Ecto neural progenitor cell (in vitro differentiated cells): ENCODE data around the gene TRPV6.

Experiments used
- DNase-seq: peaks from one replicate; pipeline ENCODE4 v3.0.0-alpha.2; 2018; ENCODE audit warnings: low spot score

TRPV6 gene

DNA sequence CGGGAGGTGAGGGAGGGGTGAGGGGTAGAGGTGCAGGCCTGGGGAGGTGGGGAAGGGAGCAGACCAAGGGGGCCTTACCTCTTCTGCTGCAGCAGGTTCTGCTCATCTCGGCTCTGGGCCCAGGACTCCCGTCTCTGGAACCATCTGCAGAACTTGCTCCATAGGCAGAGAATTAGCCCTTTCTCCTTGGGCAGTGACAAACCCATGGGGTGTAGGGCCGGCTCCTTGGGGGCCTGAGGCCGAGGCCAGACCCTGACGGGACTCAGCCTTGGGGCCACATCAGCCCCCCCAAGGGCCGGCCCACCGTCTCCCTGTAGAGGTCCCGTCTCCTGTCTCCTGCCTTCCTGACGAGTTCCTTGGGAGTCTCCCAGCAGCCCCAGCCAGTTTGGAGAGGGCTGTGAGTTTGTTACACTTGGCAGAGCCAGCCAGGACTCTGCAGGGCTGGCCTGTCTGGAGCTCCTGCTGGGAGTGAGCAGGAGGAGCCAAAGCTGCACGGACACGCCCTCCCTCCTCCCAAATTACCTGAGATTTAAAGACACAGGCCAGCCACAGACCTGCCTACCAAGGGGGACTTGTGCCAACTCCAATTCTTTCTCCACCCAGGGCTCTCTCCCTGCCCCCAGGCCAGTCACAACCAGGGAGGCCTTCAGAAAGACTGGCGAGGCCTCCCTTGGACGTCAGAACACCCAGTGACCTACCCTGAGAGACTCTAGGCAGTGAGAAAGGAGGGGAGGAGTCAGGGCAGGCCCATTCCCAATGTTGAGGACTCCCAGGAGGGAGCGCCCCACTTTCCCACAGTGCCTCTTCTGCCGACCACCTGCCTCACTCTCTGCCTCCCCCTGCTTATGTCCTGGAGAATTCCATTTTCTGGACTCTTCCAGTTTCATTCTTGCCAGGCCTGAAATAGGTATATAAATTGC lies at the start of gene TRPV6:
Gene TRPV6, minus strand, starts transcription at position 435 of the 920 bp plus-strand sequence.
- no peak for DNase-seq

DNA sequence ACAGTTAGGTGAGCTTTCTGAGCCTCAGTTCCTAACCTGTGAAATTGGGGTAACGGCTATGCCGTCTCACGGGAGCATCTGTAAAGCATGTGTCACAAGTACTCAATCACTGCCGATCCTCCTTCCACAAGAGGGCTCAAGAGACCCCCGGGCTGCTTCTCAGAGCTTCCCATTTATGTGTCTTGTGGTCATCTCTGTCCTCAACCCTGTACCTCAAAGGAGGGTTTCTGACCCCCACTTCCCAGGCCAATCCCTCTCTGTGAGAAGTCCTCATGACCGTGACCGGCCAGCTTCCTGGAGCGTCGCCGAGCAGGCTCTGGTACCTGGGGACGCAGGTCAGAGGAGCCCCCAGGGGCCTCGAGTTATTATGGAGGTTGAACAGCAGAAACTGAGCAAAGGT lies 48.5 kb upstream of the TRPV6 start:
- DNase-seq: no peak

DNA sequence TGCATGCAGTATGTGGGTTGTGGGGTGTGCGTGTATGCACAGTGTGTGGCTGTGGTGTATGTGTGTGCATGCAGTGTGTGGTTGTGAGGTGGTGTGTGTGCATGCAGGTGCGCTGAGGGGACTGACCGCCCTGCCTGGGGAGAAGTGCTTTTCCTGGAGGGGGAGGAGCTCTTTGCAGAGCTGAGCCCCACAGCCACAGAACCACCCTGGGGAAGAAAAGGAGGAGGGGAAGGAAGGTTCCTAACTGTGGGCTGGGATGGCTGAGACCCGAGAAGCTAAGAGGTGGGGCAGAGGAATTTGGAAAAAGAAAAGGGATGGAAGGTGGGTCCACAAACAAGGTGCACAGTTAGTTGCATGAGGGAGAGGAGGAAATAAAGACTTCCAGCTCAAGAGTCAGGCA lies 48.1 kb upstream of the TRPV6 start, which contains the start of gene TRPV5:
Gene TRPV5, minus strand, starts transcription at position 123 of the 400 bp plus-strand sequence. CDS start 287 bp downstream, outside the sequence.
- DNase-seq: no peak

DNA sequence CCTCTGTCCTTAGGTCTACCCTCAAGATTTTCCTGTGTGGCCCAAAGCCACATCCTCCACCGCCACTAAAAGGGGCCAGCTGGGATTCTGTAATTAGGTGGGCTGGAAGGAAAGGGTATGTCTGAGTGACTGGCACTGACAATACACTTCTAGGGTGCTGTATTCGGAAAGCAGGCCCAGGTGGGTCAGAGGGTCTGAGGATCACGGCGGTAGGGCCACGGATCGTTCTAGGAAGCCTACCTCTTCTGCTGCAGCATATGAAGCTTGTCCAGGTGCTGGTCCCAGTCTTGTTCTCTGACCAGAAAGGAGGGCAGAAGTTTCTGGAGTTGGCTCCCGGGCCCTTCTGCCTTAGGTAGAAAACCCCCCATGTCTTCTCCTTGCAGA lies 47.5 kb upstream of the TRPV6 start:
- DNase-seq: no peak

DNA sequence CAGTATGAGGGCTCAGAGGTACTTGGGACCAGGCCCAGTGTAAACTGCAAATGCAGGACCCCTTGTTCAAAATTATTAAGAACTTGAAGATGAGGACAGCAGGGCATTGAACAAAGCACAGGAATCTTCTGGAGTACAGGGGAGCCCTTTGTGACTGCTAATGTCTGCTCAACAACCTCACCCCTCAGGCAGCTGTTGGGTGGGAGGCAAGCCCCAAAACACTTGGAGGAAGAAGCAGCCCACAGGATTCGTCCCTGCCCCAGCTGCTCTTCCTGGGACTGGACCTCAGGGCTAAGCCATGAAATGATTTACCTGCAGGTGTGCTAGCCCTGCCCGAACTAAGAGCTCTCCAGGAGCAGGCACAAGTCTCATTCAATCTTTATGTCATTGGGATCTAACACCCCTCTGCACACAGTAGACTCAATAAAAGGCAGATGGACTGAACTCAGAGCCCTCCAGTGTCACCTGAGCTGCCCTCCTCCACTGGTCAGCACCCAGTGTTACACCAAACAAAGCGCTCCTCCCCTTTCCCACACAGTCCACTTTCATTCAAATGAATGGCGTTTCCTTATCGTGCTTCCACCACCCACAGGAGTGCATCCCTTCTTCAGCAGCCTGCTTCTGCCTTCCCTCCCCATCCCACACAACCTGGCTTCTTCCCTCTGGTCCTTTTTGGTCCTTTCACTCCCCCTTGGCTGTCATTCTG lies 47.0 kb upstream of the TRPV6 start:
- no peak for DNase-seq

DNA sequence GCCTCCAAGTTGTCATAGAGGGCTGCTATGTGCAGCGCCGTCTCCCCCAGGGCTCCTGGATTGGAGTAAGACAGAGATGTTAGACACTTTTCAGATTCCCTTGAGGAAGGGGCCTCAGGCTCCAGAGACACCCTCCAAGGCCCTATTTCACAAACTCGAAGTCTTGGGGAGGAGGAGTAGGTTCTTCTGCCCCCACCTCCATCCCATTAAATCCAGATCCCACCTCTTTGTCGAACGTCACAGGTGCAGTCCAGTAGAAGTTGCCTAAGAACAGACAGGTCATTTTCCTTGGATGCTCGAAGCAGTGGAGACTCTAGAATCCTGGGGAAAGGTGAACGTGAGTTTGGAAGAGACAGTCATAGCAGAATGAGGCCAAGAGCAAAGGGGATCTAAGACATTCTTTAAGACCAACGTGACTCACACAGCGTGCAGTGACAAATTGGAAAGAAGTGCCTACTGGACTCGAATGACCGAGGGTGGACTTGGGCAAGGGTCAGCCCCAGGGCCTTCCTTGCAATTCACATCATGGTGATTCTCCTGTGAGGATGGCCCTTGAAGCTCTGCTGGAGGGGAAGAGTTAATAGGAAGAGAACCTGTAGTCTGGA lies 44.7 kb upstream of the TRPV6 start:
- DNase-seq: no peak

DNA sequence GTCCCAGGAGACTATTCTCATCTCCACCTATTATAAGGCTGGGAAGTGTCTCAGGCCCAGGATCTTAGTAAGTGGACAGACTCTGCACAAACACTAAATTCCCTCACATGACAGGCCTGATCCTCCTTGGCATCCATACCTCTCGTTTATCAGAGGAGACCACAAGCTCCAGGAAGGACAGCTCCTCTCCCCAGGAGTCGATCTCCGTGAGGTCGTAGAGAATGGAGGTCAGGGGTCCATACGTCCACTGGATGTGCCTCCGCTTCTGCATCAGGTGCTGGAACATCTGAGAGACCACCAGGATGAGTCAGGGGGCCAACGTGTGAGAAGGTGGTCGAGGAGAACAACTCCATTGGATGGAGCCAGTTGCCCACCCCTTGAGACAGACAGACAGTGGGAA lies 42.4 kb upstream of the TRPV6 start:
- DNase-seq: no peak

DNA sequence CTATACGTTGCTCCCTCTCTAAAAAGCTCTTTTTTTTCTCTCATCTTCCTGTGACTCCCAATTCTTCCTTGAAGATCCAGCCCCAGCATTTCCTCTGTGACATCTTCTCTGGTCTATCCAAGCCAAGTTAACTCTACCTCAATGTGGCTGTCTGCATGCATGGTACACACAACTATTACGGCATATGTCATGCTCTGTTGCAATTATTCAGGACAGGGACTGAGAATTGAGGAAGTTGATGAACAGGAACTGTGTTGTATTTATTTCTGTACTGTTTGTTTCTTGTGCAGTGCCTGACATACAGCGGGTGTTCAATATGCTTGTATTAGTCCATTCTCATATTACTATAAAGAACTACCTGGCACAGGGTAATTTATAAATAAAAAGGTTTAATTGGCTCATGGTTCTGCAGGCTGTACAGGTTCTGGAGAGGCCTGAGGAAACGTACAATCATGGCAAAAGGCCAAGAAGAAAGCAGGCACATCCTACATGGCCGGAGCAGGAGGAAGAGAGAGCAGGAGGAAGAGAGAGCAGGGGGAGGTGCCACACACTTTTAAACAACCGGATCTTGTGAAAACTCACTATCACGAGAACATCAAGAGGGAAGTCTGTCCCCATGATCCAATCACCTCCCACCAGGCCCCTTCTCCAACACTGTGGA lies 41.7 kb upstream of the TRPV6 start:
- DNase-seq: no peak

DNA sequence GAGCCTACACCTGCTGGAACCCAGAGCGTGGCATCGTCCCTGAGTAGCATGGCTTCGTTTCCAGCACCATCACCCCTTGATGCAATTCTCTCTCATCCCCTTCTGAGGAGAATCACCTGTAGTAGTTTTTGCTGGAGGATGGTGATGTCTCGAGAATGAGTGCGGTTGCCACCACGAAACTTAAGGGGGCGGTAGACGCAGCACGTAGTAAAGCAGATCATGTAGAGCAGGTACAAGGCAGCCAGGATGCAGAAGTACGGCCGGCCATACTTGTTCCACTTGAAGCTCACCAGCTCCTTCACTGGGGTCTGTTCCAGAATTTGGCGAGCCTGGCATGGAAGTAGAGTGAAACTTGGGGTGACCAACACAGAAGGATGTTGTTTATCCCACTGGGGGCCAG lies 39.9 kb upstream of the TRPV6 start:
- DNase-seq: peak; percentile 46

DNA sequence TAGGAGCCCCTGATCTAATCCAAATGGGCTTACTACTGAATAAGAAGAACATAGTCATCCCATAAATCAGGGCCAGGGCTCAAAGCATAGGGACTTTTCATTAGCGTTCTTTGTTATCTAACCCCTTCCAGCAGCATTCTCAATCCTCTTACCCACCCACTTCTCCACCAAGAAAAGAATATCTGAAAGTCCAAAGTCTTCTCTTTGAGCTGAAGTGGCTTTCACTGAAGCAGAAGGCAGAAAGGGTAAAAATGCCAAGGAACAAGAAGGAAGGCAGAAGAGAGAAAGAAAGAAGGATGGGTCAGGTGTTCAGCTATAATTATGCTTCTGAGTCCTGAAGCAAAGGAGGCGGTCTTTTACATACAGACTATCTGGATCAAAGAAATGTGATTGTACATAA lies 37.8 kb upstream of the TRPV6 start:
- peak; percentile 7 for DNase-seq

DNA sequence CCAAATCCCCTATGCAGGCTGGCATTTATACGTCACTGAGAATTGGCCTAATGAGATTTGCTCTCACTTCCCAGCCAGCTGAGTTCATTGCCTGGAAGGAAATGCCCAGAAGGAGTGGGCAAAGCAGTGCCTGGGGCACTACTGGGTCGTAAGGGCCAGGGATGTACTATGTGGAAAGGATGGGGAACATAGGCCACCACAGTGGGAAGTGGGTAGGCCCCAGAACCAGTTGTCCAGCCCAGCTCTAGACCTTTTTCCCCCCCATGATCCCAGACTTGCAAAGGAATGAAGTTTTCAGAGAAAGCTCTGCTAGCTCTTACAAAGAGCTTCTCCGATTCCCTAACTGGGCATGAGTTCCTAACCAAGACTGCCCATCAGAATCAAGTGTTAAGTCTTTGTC lies 34.1 kb upstream of the TRPV6 start:
- no peak for DNase-seq

DNA sequence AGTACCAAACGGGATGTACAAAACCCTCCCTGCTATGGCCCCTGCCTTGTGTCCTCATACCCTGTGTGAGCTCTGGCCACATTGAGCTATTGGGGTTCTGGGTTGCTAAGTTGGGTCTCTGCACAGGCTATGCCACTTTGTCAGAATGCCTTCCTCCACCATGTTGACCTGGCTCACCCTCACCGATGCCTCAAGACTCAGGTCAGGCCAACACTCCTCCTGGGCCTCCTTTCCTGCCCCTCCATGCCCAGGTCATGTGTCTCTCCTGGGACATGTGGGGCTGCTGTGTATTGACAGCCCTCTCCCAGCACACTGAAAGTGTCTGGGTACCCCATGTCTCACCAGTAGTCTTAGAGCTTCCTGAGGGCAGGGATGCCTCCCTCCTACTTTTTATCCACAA lies 33.4 kb upstream of the TRPV6 start:
- DNase-seq: no peak

DNA sequence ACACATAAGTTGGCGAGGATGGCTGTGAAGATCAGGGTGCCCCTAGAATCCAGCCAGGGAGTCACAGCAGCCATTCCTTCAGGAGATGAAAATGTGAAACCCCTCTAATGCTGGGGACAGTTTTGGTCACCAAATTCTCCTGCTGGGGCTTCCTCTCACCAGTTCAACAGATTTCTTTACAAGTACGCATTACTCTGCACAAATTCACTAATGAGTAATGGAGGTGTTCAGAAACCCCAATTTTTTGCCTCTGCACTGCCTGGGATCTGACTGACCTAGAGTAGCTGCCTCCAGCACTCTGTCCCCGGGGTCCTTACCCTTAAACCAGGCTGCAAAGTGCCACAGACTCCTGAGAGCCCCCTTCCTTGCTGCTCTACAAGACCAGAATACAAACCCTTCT lies 31.9 kb upstream of the TRPV6 start:
- DNase-seq: no peak

DNA sequence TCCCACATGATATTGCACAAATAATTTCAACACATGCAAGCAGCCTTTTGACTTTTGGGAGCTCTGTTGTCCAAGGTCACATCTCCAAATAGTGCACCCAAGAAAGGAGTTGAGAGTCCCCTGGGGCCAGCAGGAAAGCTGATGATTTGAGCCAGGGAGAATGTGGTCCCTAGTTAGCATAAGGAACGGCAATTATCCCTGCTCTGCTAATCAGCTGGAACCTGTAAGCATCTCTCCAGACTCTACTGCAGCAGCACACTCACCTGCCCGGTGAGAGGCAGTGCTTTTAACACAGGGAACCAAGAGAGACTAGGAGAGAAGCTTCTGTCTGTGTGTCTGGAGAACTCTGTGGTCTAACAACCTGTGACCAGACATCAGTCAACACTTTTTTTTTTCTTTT lies 31.0 kb upstream of the TRPV6 start:
- no peak for DNase-seq

DNA sequence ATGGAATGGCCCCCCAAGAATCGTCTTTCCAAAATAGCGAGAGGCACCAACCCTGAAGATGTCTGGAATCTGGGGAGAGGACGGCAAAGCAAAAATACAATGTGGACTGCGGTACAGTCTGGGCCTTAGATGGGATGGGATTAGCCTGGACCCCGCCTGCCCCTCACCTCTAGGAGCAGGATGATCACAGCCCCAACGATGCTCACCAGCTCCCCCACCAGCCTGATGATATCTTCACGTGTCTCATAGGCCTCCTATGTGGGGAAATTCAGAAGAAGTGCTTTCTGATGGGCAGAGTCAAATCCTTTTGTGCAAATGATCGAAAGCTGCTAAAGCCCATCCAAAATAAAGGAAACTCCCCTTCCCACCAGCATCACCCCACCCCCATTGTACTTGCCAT lies 29.8 kb upstream of the TRPV6 start:
- DNase-seq: no peak

DNA sequence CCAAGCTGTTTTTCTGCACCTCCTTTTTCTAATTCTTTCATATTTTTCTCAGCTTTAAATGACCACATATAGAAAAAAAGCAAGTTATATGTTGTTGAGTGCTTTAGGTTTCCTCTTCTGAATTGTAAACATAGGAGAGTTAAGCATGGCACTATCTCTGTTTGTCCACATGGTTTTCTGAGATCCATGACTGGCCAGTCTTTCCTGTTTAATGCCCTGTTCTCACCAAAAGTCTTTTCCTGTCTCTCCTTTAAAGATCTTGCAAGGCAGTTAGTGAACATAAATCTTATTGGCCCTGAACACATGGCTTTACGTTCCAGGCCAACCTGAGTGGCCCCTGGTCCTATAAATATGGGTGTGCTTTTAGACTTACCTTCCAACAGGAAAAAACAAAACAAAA lies 28.6 kb upstream of the TRPV6 start:
- no peak for DNase-seq

DNA sequence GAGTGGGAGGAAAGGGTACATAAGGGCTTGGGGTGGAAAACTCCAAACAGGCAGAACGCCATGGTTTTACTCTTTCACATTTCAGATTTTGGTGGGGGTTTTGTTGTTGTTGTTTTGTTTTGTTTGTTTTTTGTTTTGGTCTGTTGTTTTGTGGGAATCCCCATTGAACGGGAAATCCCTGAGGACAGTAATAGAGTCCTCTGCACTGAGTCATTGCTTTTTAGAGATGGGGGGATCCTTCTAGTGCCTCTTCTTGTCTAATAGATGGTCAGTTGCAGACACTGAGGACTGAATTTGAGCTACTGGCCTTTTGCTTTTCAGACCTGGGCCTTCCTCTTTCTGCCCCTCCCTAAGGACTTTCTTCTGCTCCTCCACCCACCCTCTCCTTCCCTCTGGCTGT lies 28.0 kb upstream of the TRPV6 start:
- DNase-seq: no peak

DNA sequence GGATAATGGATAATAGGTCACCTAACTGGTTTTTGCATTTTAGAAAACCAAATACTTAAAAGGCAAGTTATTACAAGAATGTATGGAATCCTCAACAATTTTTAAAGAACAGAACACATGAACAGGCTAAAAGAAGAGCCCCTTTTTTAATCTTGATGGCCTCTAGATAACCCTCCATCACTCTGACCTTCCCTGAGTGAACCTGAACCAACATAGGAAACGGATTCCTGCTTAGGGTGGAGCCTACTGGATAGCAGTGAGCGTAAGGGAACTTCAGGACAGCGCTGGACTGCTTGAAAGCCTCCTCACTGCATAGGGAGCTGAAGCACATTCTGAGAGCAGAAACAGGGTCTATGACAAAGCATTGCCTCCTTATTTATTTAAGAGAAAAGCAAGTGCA lies 27.5 kb upstream of the TRPV6 start:
- DNase-seq: no peak

DNA sequence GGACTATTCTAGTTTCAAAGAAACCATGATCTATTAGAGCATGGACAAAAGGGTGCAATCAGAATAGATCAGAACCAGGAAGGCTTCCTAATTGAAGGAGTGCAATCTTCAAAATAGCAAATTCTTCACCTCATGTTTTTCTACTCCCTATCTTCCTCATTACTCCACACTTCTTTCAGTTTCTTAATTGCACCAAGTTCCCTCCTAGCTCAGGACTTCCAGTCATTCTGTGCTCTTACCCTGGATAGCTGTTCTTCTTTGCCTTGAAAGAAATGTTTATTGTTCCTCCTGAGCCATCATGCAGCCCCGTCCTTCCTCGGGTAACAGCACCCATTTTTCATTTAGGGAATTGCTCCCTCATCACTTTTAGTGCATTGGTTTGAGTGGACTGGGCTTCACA lies 24.9 kb upstream of the TRPV6 start:
- no peak for DNase-seq

DNA sequence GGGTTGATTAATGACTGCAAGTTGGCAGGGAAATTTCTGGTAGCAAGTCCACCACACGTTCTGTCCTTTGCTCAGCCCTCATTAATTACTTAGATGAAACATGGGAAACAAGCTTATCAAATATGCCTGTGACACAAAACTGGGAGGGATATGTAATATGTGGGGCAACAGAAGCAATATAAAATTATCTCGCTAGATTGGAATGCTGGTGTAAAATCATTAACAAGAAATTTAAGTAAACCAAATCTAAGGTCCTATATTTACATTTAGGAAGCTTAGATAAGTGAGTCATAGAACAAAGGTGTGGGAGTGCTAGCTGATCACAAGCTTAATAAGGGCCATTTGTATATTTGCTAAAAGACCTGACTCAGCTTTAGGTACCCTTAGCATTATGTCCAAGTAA lies 24.5 kb upstream of the TRPV6 start:
- peak; percentile 0 for DNase-seq

DNA sequence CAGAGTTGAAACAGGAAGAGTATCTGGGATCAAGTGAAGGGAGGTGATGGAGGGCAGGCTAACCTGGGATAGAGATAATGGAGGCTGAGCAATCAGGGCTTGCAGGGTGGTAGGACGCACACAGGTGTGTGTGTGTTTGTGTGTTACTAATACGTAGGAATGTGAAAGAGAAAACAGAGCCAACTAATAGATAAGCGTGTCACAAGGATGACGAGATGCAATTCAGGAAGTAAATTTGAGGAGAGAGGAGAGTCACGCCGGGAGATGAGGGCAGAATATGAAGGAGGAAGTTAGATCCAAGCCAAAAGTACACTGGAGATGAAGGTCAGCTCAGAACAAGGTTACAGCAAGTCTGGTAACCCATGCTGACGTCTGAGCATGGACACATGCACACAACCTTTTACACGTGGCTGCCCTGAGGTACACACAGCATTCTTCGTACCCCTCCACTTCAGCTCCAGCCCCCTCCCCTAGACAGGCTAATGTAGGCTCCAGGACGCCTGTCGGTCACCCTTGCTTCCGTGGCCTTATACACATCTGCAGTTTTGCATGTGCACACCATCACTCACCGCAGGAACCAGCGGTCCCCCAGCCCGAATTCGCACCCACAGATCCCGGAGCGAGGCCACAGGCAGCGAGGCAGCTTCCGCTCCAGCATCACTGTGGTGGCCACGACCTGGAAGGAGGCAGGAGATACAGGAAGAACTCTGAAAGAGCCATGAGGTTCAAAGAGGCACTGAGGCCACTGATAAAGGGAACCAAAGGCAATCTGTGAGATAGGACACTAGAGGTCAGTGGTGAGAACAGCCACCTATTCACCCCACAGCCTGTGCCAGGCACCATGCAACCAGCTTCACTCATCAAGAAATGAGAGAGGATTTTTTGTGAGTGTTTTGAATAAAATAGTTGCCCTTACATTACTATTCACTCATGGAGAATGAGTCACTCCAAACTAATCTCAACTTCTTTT lies 23.7 kb upstream of the TRPV6 start:
- peak; percentile 38 for DNase-seq
